MM.1S (cell line): ENCODE measurements around the gene POLD2.

Experiments
- CTCF ChIP-seq: fragments of 300-600 bp; sonication (generic); IDR thresholded peaks from 2 replicates; pipeline ENCODE4 v1.5.1; 2016; ENCODE audit warnings: antibody characterized with exemption, low read length, mixed read lengths
- EZH2phosphoT487 ChIP-seq: fragments of 300-600 bp; sonication (generic); IDR thresholded peaks from 2 replicates; pipeline ENCODE4 v1.6.1; 2018; ENCODE audit warnings: antibody characterized with exemption, low read length

- TF ChIP-seq CTCF (peak; percentile 6; the same call in 1 of the 2 replicates), EZH2phosphoT487 (no peak)
These were observed 14.3 kb downstream of the POLD2 start for GRCh38 chr7:44108768-44109750.
